HEK293T (cell line): ENCODE data around the gene PDE10A.
"Not testable (repeated sequence)": the region's sequence is repeated elsewhere in the genome, so short reads cannot be mapped to it uniquely, and the experiment has no call there.

Experiments
- CTCF ChIA-PET: fragments of 350-600 bp; formaldehyde crosslinking; extraction: SDS; loops from one replicate; lab custom pipeline; 2021; ENCODE audit warnings: antibody characterized with exemption, inconsistent platforms; lab: Yijun Ruan, JAX
- POLR2A ChIA-PET: fragments of 350-600 bp; formaldehyde crosslinking; extraction: SDS; loops from one replicate; lab custom pipeline; 2020; ENCODE audit warnings: antibody characterized with exemption, inconsistent platforms; lab: Yijun Ruan, JAX
- DNase-seq: peaks from one replicate; pipeline ENCODE4 v3.0.0; 2012; ENCODE audit warnings: mixed read lengths; ENCODE audit errors: extremely low spot score
- ARNT ChIP-seq: fragments of 450-650 bp; IDR thresholded peaks from 2 replicates; pipeline ENCODE4 v1.6.1; 2017; ENCODE audit warnings: mild to moderate bottlenecking
- BHLHE40 ChIP-seq: fragments of 450-650 bp; IDR thresholded peaks from 2 replicates; pipeline ENCODE4 v1.6.1; 2016; ENCODE audit warnings: mild to moderate bottlenecking, moderate library complexity, borderline replicate concordance
- CTBP1 ChIP-seq: fragments of 450-650 bp; IDR thresholded peaks from 2 replicates; pipeline ENCODE4 v1.6.1; 2016; ENCODE audit warnings: borderline replicate concordance
- ELF4 ChIP-seq: fragments of 450-650 bp; IDR thresholded peaks from 2 replicates; pipeline ENCODE4 v1.6.1; 2017; ENCODE audit warnings: antibody characterized with exemption
- FOXA1 ChIP-seq: fragments of 450-650 bp; IDR thresholded peaks from 2 replicates; pipeline ENCODE4 v1.6.1; 2016; ENCODE audit warnings: mild to moderate bottlenecking
- FOXK2 ChIP-seq: fragments of 450-650 bp; IDR thresholded peaks from 2 replicates; pipeline ENCODE4 v1.6.1; 2016; ENCODE audit warnings: mild to moderate bottlenecking
- FOXM1 ChIP-seq: fragments of 450-650 bp; IDR thresholded peaks from 2 replicates; pipeline ENCODE4 v1.6.1; 2017; ENCODE audit warnings: mild to moderate bottlenecking, borderline replicate concordance
- HDGF ChIP-seq: fragments of 450-650 bp; IDR thresholded peaks from 2 replicates; pipeline ENCODE4 v1.6.1; 2017; ENCODE audit warnings: antibody characterized with exemption, borderline replicate concordance
- L3MBTL2 ChIP-seq: fragments of 450-650 bp; conservative IDR thresholded peaks from 2 replicates; pipeline ENCODE4 v1.6.1; 2016; ENCODE audit warnings: mild to moderate bottlenecking
- LEF1 ChIP-seq: fragments of 450-650 bp; IDR thresholded peaks from 2 replicates; pipeline ENCODE4 v1.6.1; 2017; ENCODE audit warnings: mild to moderate bottlenecking, borderline replicate concordance
- NFRKB ChIP-seq: fragments of 450-650 bp; IDR thresholded peaks from 2 replicates; pipeline ENCODE4 v1.6.1; 2016; ENCODE audit warnings: mild to moderate bottlenecking, moderate library complexity
- SP1 ChIP-seq: fragments of 450-650 bp; IDR thresholded peaks from 2 replicates; pipeline ENCODE4 v1.6.1; 2017
- SUZ12 ChIP-seq: fragments of 450-650 bp; IDR thresholded peaks from 2 replicates; pipeline ENCODE4 v1.6.1; 2016; ENCODE audit warnings: mild to moderate bottlenecking
- TARDBP ChIP-seq: fragments of 450-650 bp; IDR thresholded peaks from 2 replicates; pipeline ENCODE4 v1.6.1; 2016
- ZNF384 ChIP-seq: fragments of 450-650 bp; IDR thresholded peaks from 2 replicates; pipeline ENCODE4 v1.6.1; 2016
- TF ChIP-seq, protein P1 (sequence below): fragments of 450-650 bp; IDR thresholded peaks from 2 replicates; pipeline ENCODE4 v1.6.1; 2016

The PDE10A gene

DNA sequence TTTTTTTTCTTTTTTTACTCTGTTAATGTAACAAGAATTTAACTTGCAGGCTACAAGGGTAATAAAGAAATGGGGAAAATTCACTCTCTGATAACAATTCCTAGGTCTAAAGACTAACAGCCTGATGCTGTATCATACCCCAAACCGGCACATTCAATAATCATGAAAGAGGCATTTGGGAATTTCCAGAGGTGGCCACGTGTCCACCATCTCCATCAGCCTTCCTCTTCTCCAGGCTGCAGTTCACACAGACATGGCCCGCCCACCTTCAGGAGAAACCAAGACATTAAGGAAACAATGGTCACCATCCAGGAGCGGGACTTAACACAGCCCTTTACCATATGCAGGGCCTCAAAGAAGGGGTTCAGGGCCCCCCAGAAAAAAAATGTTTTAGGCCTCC is 44.8 kb downstream of the PDE10A start:
- CTCF ChIA-PET = no interaction called here

DNA sequence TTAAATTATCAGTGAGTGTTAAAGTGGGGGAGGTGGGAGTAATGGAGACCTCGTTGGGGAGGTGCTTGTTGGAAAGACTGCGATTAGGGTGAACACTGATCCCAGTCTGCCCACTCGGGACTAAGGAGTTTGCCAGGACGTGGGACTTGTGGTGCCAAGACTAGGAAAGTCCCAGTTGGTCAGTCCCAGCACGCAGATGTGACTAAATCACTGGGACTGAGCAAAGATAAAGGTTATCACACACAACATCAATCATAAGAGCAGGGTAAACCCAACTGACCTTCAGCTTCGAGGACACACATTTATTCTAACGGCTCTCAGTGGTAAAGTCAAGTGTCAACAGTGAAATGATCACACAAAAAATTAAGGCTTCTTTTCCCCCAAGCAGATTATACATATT is 45.5 kb downstream of the PDE10A start:
- no peak for TF ChIP-seq SP1
- TF ChIP-seq TARDBP = no peak
- TF ChIP-seq BHLHE40 = no peak
- TF ChIP-seq FOXM1 = no peak
- TF ChIP-seq NFRKB = no peak
- no peak for TF ChIP-seq FOXK2
- no peak for TF ChIP-seq SUZ12
- no peak for TF ChIP-seq ZNF384
- TF ChIP-seq ELF4 = no peak
- no peak for TF ChIP-seq ARNT
- TF ChIP-seq FOXA1 = no peak
- TF ChIP-seq CTBP1 = no peak
- no peak for TF ChIP-seq HDGF
- no peak for TF ChIP-seq LEF1
- TF ChIP-seq L3MBTL2 = no peak
- TF ChIP-seq, protein P1, sequence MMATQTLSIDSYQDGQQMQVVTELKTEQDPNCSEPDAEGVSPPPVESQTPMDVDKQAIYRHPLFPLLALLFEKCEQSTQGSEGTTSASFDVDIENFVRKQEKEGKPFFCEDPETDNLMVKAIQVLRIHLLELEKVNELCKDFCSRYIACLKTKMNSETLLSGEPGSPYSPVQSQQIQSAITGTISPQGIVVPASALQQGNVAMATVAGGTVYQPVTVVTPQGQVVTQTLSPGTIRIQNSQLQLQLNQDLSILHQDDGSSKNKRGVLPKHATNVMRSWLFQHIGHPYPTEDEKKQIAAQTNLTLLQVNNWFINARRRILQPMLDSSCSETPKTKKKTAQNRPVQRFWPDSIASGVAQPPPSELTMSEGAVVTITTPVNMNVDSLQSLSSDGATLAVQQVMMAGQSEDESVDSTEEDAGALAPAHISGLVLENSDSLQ = no peak
- ChIA-PET POLR2A (no interaction called here), CTCF (no interaction called here)
- DNase-seq = no peak

More for the DNA sequence above, 44.8 kb downstream of the PDE10A start:
- DNase-seq = no peak
- POLR2A ChIA-PET = no interaction called here
- TF ChIP-seq TARDBP (no peak), HDGF (no peak), SUZ12 (no peak), L3MBTL2 (no peak), FOXA1 (no peak), ARNT (no peak), NFRKB (no peak), LEF1 (no peak), FOXM1 (no peak), CTBP1 (no peak), BHLHE40 (no peak), SP1 (no peak), ELF4 (no peak)
- TF ChIP-seq, protein P1 = no peak

DNA sequence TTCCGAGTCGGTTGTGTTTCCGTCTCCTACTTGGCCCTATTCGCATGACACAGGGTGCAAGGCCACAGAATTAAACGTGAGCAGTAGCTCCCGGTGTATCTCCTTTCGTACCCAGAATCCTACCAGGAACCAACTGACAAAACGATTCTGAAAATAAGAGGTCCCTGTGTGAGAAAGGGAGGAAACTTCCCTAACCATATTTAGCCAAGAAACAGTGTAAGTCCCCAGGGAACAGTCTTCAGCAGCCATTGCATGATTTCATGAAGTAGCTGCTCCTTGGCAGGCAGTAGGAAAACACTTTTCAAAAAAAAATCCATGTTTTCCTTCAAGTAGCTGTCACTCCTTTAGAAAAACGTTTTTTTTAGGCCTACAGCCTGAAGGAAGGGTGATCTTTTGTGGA is 46.9 kb downstream of the PDE10A start:
- no peak for DNase-seq
- POLR2A ChIA-PET = no interaction called here
- CTCF ChIA-PET = interaction anchor here (1.1 kb wide), 1 partner anchor 11 kb away, joined by 4 read pairs; no protein-coding TSS in a partner anchor
- no peak for TF ChIP-seq SUZ12
- TF ChIP-seq NFRKB = no peak
- TF ChIP-seq LEF1 = no peak
- TF ChIP-seq SP1 = no peak
- TF ChIP-seq ZNF384 = no peak
- TF ChIP-seq CTBP1 = no peak
- no peak for TF ChIP-seq ELF4
- TF ChIP-seq FOXA1 = no peak
- no peak for TF ChIP-seq BHLHE40
- TF ChIP-seq L3MBTL2 = no peak
- no peak for TF ChIP-seq ARNT
- no peak for TF ChIP-seq FOXM1
- TF ChIP-seq, protein P1 = no peak
- no peak for TF ChIP-seq FOXK2
- no peak for TF ChIP-seq HDGF
- TF ChIP-seq TARDBP = no peak

- ChIA-PET CTCF (no interaction called here), POLR2A (no interaction called here)
- no peak for DNase-seq
- TF ChIP-seq L3MBTL2 (no peak), LEF1 (no peak)
Observed at GRCh38 chr6:165615636-165616035, 47.4 kb downstream of the PDE10A start.

- no peak for TF ChIP-seq FOXK2
- no peak for TF ChIP-seq TARDBP
- no peak for TF ChIP-seq CTBP1
- TF ChIP-seq SP1 = no peak
- TF ChIP-seq FOXM1 = no peak
- no peak for TF ChIP-seq NFRKB
- no peak for DNase-seq
- CTCF ChIA-PET = no interaction called here
- POLR2A ChIA-PET = no interaction called here
Observed at GRCh38 chr6:165611294-165611693, 51.7 kb downstream of the PDE10A start.

DNA sequence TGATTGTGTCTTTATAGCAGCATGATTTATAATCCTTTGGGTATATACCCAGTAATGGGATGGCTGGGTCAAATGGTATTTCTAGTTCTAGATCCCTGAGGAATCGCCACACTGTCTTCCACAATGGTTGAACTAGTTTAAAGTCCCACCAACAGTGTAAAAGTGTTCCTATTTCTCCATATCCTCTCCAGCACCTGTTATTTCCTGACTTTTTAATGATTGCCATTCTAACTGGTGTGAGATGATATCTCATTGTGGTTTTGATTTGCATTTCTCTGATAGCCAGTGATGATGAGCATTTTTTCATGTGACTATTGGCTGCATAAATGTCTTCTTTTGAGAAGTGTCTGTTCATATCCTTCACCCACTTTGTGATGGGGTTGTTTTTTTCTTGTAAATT is 54.5 kb downstream of the PDE10A start:
- DNase-seq, POLR2A ChIA-PET, CTCF ChIA-PET: not testable (repeated sequence)

GRCh38 chr6:165606740-165607008 is 56.4 kb downstream of the PDE10A start:
- ChIA-PET CTCF (no interaction called here), POLR2A (no interaction called here)
- TF ChIP-seq FOXA1 = no peak
- no peak for TF ChIP-seq BHLHE40
- TF ChIP-seq LEF1 = no peak
- TF ChIP-seq ZNF384 = no peak
- no peak for TF ChIP-seq ARNT
- TF ChIP-seq, protein P1 = no peak
- no peak for DNase-seq
